Gastroesophageal sphincter (tissue), 4 donors: ENCODE data around the gene LGI1. TPM values are rescaled to one million over a fixed set of nuclear protein-coding genes. Genes with fewer than 3 reads are reported as not detected.

Experiments used
- ATAC-seq: fragments of 150-250 bp; one replicate; pipeline ENCODE4 v1.9.1; 2016; ENCODE audit warnings: mild to moderate bottlenecking, moderate library complexity
- H3K27ac ChIP-seq, 4 donors: fragments of 200-600 bp; sonication (generic) in 3 of 4; 1 replicate in 3 of 4; 2 replicates in 1 of 4; pipeline ENCODE4 v1.5.1; 2016 to 2019
- H3K27me3 ChIP-seq: fragments of 200-600 bp; sonication (generic); one replicate; pipeline ENCODE4 v1.5.1; 2019
- H3K36me3 ChIP-seq, 2 donors: fragments of 200-600 bp; sonication (generic); one replicate each; pipeline ENCODE4 v1.5.1; 2019; ENCODE audit warnings: control low read depth in 1 of 2
- H3K4me1 ChIP-seq, 3 donors: fragments of 200-600 bp; sonication (generic); 1 replicate in 2 of 3; 2 replicates in 1 of 3; pipeline ENCODE4 v1.5.1; 2016 to 2019; ENCODE audit warnings: control low read depth in 2 of 3
- H3K4me3 ChIP-seq, 2 donors: fragments of 200-600 bp; sonication (generic); one replicate each; pipeline ENCODE4 v1.5.1; 2019; ENCODE audit warnings: mild to moderate bottlenecking in 1 of 2, moderate library complexity in 1 of 2
- H3K9me3 ChIP-seq, 3 donors: fragments of 200-600 bp; sonication (generic); one replicate each; pipeline ENCODE4 v1.5.1; 2017 to 2019; ENCODE audit warnings: control low read depth in 2 of 3
- CTCF ChIP-seq, 4 experiments: fragments of 200-600 bp in 2 of 4; fragments of 450-650 bp in 2 of 4; sonication (generic) in 1 of 4; IDR thresholded peaks; one replicate each; pipeline ENCODE4 v1.5.1; 2017 to 2019; ENCODE audit warnings: antibody characterized with exemption in 4 of 4, mild to moderate bottlenecking in 2 of 4, moderate library complexity in 2 of 4
- EP300 ChIP-seq: sonication (generic); formaldehyde crosslinking; IDR thresholded peaks from one replicate; pipeline ENCODE4 v1.6.1; 2017; ENCODE audit warnings: antibody characterized with exemption, mild to moderate bottlenecking
- POLR2A ChIP-seq, 2 donors: fragments of 450-650 bp; IDR thresholded peaks; one replicate each; pipeline ENCODE4 v1.6.1; 2017; ENCODE audit warnings: antibody characterized with exemption in 2 of 2, mild to moderate bottlenecking in 2 of 2, moderate library complexity in 1 of 2
- POLR2AphosphoS5 ChIP-seq: sonication (generic); formaldehyde crosslinking; IDR thresholded peaks from one replicate; pipeline ENCODE4 v1.6.1; 2017; ENCODE audit warnings: antibody characterized with exemption
- WGBS, 2 donors: methylation state at CpG; one replicate each; pipeline ENCODE4 v1.1.5; 2018; ENCODE audit warnings: low coverage in 1 of 2; 5-methylcytosine and 5-hydroxymethylcytosine counted together
- total RNA-seq, 4 donors: library from RNA; depleted of rRNA; stranded (reverse); fragments of >200 nt; gene quantifications; one replicate each; pipeline ENCODE4 v1.1.0, GENCODE V29; 2016

LGI1 gene
- total RNA-seq, 4 donors from 2014 or later = 0.17 to 1.9 (median 0.35) TPM; not detected in 1

DNA sequence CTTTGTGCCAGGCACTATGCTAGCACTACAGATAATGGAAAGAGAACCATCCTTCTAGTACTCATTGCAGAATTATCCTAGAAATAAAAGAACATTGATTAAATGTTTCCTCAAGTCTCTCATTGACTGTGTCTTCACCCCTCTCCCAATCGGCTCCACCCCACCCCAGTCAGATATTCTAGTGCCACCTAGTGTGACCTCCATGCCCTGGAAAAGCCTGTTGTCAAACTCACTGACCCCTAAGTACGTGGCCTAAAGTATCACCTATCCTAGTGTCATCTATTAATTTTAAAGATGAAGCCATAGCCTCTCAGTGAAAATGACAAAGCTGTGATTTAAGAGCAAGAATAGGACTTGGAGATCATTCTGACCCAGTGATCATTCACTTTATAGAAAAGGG lies 26.3 kb downstream of the LGI1 start:
- WGBS, 2 donors = 35 to 60% methylated on average over 1 to 2 of the region's 2 CpGs
- ATAC-seq = no peak
- no peak overlapping the region for H3K4me3 ChIP-seq
- H3K9me3 ChIP-seq = no peaks in the 10 kb centered on the region
- no peaks in the 10 kb centered on the region for H3K4me1 ChIP-seq
- H3K36me3 ChIP-seq = no peaks in the 10 kb centered on the region
- TF ChIP-seq CTCF (IDR thresholded peaks at IDR 0.05) (no peak), POLR2A (IDR thresholded peaks at IDR 0.05) (no peak), POLR2AphosphoS5 (no peak), EP300 (no peak)
- H3K27me3 ChIP-seq = no peaks in the 10 kb centered on the region
- no peak overlapping the region for H3K27ac ChIP-seq

DNA sequence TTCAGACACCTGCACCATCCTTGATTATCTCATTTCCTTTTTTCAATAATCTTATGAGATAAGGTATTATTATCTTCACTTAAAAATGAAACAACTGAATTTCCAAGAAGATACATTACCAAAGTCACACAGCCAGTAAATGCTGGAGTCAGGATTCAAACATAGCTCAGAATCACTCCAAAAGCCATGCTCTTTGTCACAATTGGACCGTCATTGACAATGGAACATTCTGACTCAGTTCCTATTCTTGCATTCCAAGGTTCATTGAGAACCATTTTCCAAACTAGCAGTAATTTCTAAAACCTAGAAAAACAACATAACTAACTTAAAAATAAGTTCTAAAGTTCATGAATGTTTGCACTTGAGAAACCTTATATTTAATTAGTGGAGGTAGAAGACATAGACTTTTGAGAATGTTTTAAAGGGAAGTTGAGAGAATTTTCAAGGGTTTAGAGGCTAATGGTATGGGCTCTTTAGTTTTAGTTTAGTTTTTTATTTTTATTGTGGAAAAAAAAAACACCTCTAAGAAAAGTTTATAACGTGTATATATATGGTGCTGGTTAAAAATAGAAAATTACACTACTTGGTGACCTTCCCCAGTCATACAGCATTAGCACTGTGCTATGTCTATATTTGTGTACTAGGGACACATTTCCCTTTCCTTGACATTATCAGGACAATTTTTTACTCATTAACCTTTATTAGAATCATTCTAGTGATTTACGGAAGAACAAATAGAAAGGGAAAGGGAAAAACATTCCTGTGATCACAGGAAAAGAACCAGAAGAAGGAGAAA lies 30.9 kb downstream of the LGI1 start:
- WGBS, 2 donors = 74 to 81% methylated on average over 3 of the region's 3 CpGs
- Histone ChIP-seq H3K27me3 (no peaks in the 10 kb centered on the region), H3K9me3 (no peaks in the 10 kb centered on the region), H3K36me3 (no peaks in the 10 kb centered on the region), H3K4me3 (no peak overlapping the region), H3K4me1 (no peaks in the 10 kb centered on the region), H3K27ac (no peak overlapping the region)
- no peak for TF ChIP-seq POLR2A (IDR thresholded peaks at IDR 0.05)
- no peak for TF ChIP-seq POLR2AphosphoS5
- no peak for TF ChIP-seq EP300
- TF ChIP-seq CTCF (IDR thresholded peaks at IDR 0.05) = no peak
- no peak for ATAC-seq

DNA sequence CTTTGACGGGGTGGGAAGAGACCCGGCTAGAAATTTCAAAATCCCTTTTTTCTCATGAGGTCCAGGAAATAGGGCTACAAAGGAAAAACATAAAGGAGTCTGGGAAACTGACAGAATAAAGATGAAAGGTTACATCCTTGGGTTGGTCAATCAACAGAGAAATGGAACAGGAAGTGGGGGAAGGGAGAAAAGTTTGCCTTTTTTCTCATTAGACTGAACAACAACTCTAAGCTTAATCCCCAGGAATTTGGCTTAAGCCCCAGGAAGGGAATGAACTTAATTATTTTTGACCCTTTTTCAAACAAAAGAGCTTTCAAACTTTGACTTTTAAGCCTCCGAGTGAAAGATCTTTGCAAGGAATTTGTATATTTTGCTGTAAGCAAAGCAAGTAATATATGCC lies 32.7 kb downstream of the LGI1 start:
- Histone ChIP-seq H3K9me3 (no peaks in the 10 kb centered on the region), H3K27ac (no peak overlapping the region), H3K4me3 (no peak overlapping the region), H3K27me3 (no peaks in the 10 kb centered on the region), H3K4me1 (no peaks in the 10 kb centered on the region), H3K36me3 (no peaks in the 10 kb centered on the region)
- TF ChIP-seq CTCF (IDR thresholded peaks at IDR 0.05) (no peak), POLR2AphosphoS5 (no peak), POLR2A (IDR thresholded peaks at IDR 0.05) (no peak), EP300 (no peak)
- no peak for ATAC-seq
- 24 to 38% methylated on average over 3 of the region's 3 CpGs for WGBS, 2 donors

- H3K27ac ChIP-seq = no peak overlapping the region
- H3K27me3 ChIP-seq = no peaks in the 10 kb centered on the region
- no peaks in the 10 kb centered on the region for H3K9me3 ChIP-seq
- no peak overlapping the region for H3K4me3 ChIP-seq
- WGBS, 2 donors = 44 to 73% methylated on average over 2 of the region's 2 CpGs
- no peaks in the 10 kb centered on the region for H3K4me1 ChIP-seq
- H3K36me3 ChIP-seq = no peaks in the 10 kb centered on the region
- TF ChIP-seq POLR2A (IDR thresholded peaks at IDR 0.05) (no peak), POLR2AphosphoS5 (no peak), CTCF (IDR thresholded peaks at IDR 0.05) (no peak), EP300 (no peak)
- no peak for ATAC-seq
Measured at GRCh38 chr10:93796167-93796566, 38.4 kb downstream of the LGI1 start.

DNA sequence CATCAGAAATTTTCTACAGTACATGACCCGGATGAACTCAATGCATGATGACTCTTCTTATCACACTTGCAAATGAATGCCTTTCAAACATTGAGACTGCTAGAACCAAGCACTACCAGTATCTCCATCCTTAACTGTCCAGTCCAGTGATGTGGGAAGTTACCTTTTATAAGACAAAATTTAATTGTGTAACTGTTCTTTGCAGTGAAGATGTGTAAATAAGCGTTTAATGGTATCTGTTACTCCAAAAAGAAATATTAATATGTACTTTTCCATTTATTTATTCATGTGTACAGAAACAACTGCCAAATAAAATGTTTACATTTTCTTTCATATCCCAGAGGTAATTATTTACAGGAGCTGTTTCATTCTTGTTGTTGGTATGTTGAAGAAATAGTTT lies 40.1 kb downstream of the LGI1 start:
- H3K27me3 ChIP-seq = no peaks in the 10 kb centered on the region
- TF ChIP-seq POLR2AphosphoS5 (no peak), CTCF (IDR thresholded peaks at IDR 0.05) (no peak), EP300 (no peak), POLR2A (IDR thresholded peaks at IDR 0.05) (no peak)
- H3K36me3 ChIP-seq = no peaks in the 10 kb centered on the region
- no peak overlapping the region for H3K4me3 ChIP-seq
- no peaks in the 10 kb centered on the region for H3K4me1 ChIP-seq
- no peaks in the 10 kb centered on the region for H3K9me3 ChIP-seq
- ATAC-seq = no peak
- WGBS, 2 donors = 83 to 86% methylated on average over 2 of the region's 2 CpGs
- no peak overlapping the region for H3K27ac ChIP-seq
